ENCODE results near the gene WFS1.

- no peak for TF ChIP-seq RFX5 (IDR thresholded peaks at IDR 0.05; ENCODE audit: low read length)
- no peak; a peak in 1 of 4 replicates for TF ChIP-seq EP300 (IDR thresholded peaks at IDR 0.05; ENCODE audit: borderline replicate concordance in 1 of 2, low read depth in 1 of 2, low read length in 1 of 2)
- no peak for TF ChIP-seq RAD21 (IDR thresholded peaks at IDR 0.05; ENCODE audit: low read length)
- TF ChIP-seq, protein P1, sequence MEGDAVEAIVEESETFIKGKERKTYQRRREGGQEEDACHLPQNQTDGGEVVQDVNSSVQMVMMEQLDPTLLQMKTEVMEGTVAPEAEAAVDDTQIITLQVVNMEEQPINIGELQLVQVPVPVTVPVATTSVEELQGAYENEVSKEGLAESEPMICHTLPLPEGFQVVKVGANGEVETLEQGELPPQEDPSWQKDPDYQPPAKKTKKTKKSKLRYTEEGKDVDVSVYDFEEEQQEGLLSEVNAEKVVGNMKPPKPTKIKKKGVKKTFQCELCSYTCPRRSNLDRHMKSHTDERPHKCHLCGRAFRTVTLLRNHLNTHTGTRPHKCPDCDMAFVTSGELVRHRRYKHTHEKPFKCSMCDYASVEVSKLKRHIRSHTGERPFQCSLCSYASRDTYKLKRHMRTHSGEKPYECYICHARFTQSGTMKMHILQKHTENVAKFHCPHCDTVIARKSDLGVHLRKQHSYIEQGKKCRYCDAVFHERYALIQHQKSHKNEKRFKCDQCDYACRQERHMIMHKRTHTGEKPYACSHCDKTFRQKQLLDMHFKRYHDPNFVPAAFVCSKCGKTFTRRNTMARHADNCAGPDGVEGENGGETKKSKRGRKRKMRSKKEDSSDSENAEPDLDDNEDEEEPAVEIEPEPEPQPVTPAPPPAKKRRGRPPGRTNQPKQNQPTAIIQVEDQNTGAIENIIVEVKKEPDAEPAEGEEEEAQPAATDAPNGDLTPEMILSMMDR (IDR thresholded peaks at IDR 0.05) = no peak
- no peak; the same call in 1 of the 2 replicates for TF ChIP-seq JUND (IDR thresholded peaks at IDR 0.05)
- no peak for TF ChIP-seq USF2 (IDR thresholded peaks at IDR 0.05; ENCODE audit: borderline replicate concordance, low read depth, low read length)
- TF ChIP-seq TEAD4 (IDR thresholded peaks at IDR 0.05; ENCODE audit: borderline replicate concordance, insufficient read depth) = no peak
- TF ChIP-seq POLR2AphosphoS5 (IDR thresholded peaks at IDR 0.05; ENCODE audit: low read depth, low read length) = no peak
- TF ChIP-seq YY1 (IDR thresholded peaks at IDR 0.05; ENCODE audit: low read depth) = no peak
- TF ChIP-seq EZH2phosphoT487 (IDR thresholded peaks at IDR 0.05; ENCODE audit: borderline replicate concordance, low read depth) = no peak
- no peak for TF ChIP-seq MAX (IDR thresholded peaks at IDR 0.05; ENCODE audit: low read depth)
- TF ChIP-seq SMC3 (IDR thresholded peaks at IDR 0.05; ENCODE audit: low read depth, low read length) = no peak
- TF ChIP-seq, protein P2, sequence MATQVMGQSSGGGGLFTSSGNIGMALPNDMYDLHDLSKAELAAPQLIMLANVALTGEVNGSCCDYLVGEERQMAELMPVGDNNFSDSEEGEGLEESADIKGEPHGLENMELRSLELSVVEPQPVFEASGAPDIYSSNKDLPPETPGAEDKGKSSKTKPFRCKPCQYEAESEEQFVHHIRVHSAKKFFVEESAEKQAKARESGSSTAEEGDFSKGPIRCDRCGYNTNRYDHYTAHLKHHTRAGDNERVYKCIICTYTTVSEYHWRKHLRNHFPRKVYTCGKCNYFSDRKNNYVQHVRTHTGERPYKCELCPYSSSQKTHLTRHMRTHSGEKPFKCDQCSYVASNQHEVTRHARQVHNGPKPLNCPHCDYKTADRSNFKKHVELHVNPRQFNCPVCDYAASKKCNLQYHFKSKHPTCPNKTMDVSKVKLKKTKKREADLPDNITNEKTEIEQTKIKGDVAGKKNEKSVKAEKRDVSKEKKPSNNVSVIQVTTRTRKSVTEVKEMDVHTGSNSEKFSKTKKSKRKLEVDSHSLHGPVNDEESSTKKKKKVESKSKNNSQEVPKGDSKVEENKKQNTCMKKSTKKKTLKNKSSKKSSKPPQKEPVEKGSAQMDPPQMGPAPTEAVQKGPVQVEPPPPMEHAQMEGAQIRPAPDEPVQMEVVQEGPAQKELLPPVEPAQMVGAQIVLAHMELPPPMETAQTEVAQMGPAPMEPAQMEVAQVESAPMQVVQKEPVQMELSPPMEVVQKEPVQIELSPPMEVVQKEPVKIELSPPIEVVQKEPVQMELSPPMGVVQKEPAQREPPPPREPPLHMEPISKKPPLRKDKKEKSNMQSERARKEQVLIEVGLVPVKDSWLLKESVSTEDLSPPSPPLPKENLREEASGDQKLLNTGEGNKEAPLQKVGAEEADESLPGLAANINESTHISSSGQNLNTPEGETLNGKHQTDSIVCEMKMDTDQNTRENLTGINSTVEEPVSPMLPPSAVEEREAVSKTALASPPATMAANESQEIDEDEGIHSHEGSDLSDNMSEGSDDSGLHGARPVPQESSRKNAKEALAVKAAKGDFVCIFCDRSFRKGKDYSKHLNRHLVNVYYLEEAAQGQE (IDR thresholded peaks at IDR 0.05; ENCODE audit: low read depth, low read length) = no peak
Observed at GRCh38 chr4:6272863-6273660, 3.4 kb downstream of the WFS1 start.
